HG03064 (cell line): ENCODE measurements around the gene RIPPLY3.

Experiments
- ATAC-seq: cut with Tn5 transposase; IDR thresholded peaks from one replicate; pipeline ENCODE4 v1.9.1; 2021; ENCODE audit warnings: low read depth; ENCODE audit not compliant: unreplicated experiment

The RIPPLY3 gene

DNA sequence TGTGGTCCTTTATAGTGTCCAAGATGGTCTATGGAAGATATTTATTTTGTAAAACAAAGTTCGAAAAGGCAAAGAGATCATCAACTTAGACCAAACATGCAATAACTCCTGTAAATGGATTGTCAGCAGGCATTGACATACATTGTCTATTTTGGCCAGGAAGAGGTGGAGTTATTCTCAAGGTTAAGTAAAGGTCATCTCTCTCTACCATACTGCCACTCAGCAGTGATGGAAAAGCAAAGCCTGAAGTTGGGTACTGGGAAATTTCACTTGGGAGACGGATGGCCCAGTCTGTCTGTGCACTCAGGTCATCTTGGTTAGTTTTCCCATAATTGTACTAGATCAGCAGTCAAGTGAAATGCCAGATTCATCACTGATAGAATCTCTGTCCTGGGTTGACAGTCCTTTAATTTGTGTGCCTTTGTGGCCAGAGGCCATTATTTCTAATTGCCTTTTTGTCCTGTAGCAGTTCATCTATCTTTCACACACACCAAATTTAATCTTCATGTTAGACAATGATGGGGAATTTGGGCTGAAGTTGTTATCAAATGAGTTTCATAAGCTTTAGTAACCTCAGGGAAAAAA lies 48.9 kb downstream of the RIPPLY3 start:
- ATAC-seq: no peak

- ATAC-seq: no peak
These were observed 51.1 kb downstream of the RIPPLY3 start for GRCh38 chr21:37057614-37058013.

- no peak for ATAC-seq
These were observed 51.8 kb downstream of the RIPPLY3 start for GRCh38 chr21:37058261-37058660.

GRCh38 chr21:37059181-37059580 lies 52.7 kb downstream of the RIPPLY3 start:
- ATAC-seq: no peak

- ATAC-seq: no peak
These were observed 53.8 kb downstream of the RIPPLY3 start for GRCh38 chr21:37060296-37060695.

DNA sequence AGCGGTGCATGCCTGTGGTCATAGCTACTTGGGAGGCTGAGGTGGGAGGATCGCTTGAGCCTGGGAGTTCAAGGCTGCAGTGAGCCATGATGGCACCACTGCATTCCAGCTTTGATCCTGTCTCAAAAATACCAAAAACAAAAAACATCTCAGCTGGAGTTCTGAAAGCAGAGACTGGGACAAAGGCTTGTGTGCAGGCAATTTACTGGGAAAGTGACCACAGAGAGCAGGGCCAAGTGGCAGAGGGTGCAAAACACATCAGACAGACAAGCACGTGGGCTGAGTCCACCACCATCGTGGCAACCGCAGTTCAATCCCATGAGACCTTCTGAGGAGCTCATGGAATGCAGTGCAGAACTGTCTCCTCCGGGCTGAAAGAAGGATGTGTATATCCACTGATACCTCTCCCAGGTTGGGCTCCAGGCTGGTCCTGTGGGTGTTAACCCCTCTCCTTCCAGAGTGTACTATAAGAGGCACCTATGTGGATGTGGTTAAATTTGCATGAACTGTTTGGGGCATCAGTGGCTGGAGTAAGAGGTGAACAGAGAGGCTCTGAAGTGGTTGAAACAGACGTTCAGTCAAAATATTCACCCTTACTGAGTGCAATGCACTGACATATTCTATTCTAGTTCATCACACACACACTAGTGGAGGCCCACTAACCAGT lies 55.6 kb downstream of the RIPPLY3 start:
- no peak for ATAC-seq

DNA sequence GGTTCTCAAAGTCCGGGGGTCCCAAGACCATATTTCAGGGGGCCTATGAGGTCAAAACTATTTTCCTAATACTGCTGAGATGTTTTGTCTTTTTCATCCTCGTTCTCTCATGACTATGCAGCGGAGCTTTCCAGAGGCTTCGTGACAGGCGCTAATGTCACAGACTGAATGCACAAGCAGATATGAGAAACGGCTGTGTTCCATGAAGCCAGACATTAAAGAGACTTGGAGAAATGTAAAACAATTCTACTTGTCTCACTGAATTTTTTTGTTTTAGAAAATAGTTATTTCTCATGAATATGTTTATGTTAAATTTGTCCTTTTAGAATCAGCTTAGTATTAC lies 56.1 kb downstream of the RIPPLY3 start:
- ATAC-seq: no peak

- ATAC-seq: no peak
These were observed 56.9 kb downstream of the RIPPLY3 start for GRCh38 chr21:37063433-37063832.

GRCh38 chr21:37064841-37065240 lies 58.3 kb downstream of the RIPPLY3 start:
- no peak for ATAC-seq

- ATAC-seq: no peak
These were observed 59.2 kb downstream of the RIPPLY3 start for GRCh38 chr21:37065561-37066177.
